HG02571 (cell line): Measurements from ENCODE around the gene CHPF2.

Experiments used
- ATAC-seq: cut with Tn5 transposase; IDR thresholded peaks from one replicate; pipeline ENCODE4 v1.9.1; 2021; ENCODE audit warnings: mild to moderate bottlenecking, moderate library complexity; ENCODE audit not compliant: unreplicated experiment

The CHPF2 gene

GRCh38 chr7:151282111-151282510 is 49.8 kb downstream of the CHPF2 start:
- no peak for ATAC-seq

- ATAC-seq: no peak
Observed at GRCh38 chr7:151283302-151283701, 51.0 kb downstream of the CHPF2 start.

- ATAC-seq: no peak
Observed at GRCh38 chr7:151286148-151286547, 53.9 kb downstream of the CHPF2 start.
